GM08714 (cell line): ENCODE data around the gene PKD1L1.
"Not testable (repeated sequence)": the region's sequence is repeated elsewhere in the genome, so short reads cannot be mapped to it uniquely, and the experiment has no call there.

Experiments
- H3K4me3 ChIP-seq: fragments of 200-500 bp; sonication (Bioruptor generic); 2 replicates; pipeline ENCODE4 v1.5.1; 2014; ENCODE audit warnings: mild to moderate bottlenecking, low read length, inconsistent platforms
- ZNF274 ChIP-seq: IDR thresholded peaks from 2 replicates; pipeline ENCODE4 v1.6.1; 2012; ENCODE audit warnings: mild to moderate bottlenecking, low read depth, low read length

PKD1L1 gene

DNA sequence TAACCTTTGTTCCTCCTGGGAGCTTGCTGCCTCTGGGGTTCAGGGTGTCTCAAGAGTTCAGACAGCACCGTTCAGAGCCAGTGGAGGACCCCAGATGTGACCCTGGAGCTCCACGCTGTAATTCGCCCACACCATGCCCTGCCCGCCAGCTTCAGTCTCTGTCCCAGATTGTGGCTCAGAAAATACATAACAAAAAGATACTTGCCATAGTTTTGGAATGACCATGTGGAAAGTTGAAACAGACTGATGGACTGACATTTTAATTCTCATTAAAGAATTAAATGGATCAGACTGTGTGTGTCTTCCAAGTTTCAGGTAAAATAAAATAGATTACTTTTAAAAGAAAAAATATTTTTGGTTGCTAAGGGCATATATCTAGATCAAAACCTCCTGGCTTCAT lies 191.6 kb downstream of the PKD1L1 start:
- no peak overlapping the region for H3K4me3 ChIP-seq
- no peak for TF ChIP-seq ZNF274

DNA sequence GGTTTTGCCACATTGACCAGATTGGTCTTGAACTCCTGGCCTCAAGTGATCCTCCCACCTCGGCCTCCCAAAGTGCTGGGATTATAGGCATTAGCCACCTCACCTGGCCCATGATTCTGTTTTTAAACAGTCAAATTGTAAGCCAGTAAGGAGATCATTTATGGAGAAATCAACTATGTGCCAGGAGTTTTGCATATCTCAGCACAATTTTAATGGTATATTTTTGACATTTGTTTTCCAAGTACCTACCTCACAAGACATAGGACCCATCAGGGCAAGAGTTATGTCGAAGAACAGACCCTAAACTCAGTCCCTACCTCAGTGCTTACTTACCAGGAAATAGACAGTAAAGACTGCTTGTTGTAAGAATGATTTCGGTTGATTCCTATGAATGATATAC lies 193.0 kb downstream of the PKD1L1 start:
- H3K4me3 ChIP-seq: no peak overlapping the region
- no peak for TF ChIP-seq ZNF274

DNA sequence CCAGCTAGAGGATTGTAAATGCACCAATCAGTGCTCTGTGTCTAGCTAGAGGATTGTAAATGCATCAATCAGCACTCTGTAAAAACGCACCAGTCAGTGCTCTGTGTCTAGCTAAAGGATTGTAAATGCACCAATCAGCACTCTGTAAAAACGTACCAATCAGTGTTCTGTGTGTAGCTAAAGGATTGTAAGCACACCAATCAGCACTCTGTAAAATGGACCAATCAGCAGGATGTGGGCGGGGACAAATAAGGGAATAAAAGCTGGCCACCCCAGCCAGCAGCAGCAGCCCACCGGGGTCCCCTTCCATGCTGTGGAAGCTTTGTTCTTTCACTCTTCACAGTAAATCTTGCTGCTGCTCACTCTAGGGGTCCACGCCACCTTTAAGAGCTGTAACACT lies 196.5 kb downstream of the PKD1L1 start:
- H3K4me3 ChIP-seq: not testable (repeated sequence)

DNA sequence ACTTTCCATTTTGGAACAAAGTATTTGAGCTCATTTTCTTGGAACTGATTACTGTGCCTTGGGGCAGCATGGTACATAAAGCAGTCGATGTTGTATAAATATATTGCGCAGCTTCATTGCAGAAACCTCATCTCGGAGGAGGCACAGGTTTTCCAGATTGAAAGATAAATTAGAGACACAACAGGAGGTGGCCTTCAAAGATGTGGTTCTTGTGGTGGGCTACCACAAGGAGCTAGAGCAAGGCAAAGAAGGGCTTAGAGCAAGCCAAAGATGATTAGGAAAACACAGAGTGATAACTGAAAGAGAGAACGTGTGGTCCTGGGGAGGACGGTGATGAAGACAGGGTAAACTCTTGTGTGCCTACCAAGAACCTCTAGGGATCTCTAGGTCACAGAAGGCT lies 197.2 kb downstream of the PKD1L1 start:
- no peak for TF ChIP-seq ZNF274
- no peak overlapping the region for H3K4me3 ChIP-seq

DNA sequence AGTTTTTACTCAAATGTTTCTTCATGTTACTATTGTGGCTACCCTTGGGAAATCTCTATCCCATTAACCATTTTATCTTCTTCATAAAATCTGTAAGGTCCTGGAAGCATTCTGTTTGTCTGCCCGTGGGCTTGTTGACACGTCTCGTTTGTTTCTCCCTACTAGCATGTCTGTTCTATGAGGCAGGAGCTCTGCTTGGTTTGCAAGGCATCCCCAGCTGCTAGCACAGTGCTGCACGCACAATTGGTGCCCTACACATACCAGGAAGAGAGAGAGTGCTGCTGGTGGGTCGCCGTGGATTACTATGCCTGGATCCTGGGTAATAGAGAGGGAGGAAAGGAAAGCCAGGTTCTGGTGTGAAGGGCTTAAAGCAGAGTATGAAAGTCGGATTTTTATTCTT lies 200.2 kb downstream of the PKD1L1 start:
- H3K4me3 ChIP-seq: no peak overlapping the region
- no peak for TF ChIP-seq ZNF274

DNA sequence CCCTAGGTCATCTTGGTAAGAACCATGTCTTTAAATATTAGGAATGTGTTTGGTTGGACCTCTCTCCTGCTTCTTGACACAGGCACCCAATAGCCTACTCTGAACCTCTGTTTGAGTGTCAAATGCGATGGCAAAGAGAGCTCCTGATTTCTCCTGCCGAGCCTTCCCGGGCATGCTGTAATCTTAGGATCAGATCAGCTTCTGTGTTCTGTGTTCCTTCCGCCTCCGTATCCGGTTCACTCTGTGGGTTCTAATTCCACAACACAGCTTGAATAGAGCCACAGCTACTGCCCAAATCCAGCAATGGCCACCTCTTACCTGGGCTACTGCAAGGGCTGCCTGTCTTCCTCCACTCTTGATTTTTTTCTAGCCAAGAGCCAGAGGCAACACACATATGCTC lies 201.1 kb downstream of the PKD1L1 start:
- no peak for TF ChIP-seq ZNF274
- H3K4me3 ChIP-seq: no peak overlapping the region

DNA sequence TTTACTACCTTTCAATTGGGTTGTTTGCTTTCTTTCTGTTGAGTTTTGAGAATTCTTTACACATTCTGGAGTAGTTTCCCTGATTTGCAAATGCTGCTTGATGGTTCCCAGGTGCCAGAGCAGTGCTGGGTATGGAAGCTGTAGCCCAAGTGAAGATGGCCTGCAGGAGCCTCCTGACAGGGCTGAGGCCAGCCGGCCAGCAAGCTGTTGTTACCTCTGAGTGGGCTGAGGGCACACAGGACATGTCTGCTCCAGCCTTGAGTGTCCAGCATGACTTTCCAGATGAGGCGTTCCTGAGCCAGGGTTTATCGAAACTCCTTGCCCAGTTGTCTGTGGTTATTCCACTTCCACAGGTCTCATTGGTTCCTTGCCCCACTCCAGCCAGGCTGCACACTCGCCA lies 201.8 kb downstream of the PKD1L1 start:
- no peak for TF ChIP-seq ZNF274
- H3K4me3 ChIP-seq: no peak overlapping the region

DNA sequence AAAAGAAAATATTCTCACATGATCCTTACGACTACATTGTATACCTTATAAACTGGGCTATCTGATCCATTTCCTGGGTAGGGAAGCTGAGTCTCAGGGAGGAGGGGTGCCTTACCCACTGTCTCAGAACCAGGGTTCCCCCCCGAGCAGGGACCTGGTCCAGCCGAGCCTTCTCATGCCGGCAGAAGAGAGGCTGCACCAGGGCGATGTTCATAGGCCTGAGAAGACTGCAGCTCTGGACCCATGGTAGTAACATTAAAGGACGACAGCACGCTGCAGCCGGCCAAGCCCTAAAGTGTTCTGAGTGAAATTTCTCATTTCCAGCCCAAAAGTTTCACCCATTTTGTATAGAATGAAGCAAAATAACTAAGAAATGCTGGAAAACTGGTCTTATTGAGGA lies 203.4 kb downstream of the PKD1L1 start:
- TF ChIP-seq ZNF274: no peak
- no peak overlapping the region for H3K4me3 ChIP-seq

DNA sequence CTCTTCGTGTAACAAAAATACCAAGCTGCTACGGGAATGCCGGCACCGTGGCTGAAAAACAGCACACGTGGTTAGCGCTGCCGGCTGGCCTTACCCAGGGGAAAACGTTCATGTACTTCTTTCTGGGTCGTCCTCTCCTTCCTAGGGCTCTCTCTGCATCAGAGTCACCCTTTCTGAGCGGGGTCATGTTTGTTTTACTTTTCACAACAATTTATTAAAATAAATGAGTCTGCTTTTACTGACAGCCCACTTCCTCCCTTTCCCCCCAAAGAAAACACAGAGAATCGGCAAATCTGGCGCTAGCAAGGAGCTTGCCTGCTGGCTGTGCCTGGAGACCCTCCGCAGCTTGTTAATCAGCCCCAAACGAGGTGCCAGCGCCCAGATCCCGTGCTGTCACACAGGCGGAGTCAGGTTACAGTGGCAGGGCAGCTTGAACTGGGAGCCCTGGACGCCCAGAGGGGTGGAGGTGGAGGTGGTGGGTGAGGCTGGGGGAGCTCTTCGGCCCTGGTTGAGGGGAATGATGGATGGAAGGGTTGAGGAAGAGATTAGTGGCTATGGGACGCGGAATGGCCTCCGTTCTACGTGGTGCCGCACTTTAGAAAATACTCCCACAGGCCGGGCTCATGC lies 204.2 kb downstream of the PKD1L1 start:
- no peak for TF ChIP-seq ZNF274
- H3K4me3 ChIP-seq: no peak overlapping the region

DNA sequence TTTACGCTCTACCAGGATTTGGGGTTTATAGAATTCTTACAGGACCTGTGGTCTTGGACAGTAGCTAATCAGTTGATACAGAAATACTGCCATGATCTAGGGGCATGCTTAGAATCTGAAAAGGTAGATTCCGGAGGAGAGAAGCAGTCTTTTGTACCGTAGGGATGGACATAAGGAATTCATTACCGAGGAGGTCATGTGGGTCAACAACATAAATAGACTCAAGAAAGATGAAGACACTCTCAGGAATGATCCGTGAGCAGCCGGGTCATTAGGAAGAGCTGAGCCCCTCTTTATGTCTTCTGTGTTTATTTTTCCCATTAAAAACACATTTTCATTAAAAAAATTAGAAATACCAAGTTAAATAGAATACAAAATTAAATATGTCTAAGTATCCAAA lies 206.3 kb downstream of the PKD1L1 start:
- TF ChIP-seq ZNF274: no peak
- no peak overlapping the region for H3K4me3 ChIP-seq

DNA sequence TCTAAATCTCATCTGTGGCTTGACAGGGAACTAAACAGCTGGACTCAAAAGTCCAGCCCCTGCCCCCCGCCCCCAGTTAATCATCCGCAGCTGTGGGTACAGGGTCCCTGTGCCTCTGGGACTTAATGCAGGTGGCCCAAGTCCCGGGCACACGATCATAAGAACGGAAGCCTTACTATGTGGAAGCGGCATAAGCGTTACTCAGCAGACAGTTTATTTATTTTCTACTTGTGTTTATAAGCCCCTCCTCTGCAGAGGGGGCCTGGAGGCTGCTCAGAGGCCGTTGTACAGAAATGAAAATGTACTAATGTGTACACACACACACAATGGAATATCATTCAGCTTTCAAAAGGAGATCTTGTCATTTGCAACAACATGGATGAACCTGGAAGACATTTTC lies 208.4 kb downstream of the PKD1L1 start:
- no peak for TF ChIP-seq ZNF274
- no peak overlapping the region for H3K4me3 ChIP-seq

DNA sequence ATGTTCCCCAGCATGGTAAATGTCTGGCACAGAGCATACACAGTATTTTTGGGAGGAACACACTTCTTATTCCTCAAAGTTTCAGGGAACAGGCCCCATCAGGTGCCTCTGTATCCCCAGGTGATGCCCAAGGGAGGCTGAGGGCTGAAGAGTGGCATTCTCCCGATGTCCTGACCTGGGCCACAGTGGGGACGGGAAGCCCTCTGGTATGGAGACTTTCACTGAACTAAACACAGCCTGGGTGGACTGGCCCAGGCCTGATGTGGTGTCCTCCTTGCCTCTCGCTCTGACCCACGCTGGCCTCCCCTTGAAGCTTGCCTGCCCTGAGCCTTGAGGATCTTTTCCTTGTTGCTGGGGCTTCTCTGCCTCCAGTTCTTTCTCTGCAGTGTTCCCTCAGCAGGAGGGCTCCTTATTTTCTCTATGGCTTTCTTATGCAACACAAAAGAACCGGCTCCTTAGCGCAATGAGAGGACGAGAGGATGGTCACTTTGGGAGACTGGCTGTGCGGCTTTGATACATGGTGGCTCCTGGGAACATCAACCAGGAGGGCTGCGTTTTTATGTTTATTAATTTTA lies 208.9 kb downstream of the PKD1L1 start:
- no peak overlapping the region for H3K4me3 ChIP-seq
- TF ChIP-seq ZNF274: no peak

DNA sequence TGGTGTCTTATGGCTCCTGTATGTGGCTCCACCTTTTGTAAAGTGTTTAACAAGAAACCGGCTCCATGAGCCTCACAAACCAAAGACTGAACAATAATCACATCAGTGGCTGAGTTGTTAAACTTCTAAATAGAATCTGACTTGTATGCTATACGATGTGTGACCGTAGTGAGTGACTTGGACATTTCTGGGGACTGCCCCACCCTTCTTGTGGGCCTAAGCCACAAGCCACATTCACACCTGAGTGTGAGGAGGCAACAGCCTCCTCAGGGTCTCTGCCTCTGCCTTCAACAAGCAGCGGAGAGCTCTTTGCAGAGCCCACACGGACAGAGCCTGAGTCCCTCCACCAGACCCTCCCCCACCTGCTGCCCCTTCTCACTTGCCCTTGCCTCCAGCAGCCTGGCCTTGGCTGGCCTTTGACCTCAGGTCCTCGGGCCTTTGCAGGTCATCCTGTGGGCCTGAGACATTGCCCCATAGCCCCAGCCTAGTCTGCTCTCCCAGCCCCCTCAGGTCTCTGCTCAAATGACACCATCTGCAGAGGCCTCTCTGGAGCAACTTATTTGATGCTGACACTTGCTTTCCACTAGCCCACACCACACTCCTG lies 209.6 kb downstream of the PKD1L1 start:
- no peak for TF ChIP-seq ZNF274
- H3K4me3 ChIP-seq: no peak overlapping the region

DNA sequence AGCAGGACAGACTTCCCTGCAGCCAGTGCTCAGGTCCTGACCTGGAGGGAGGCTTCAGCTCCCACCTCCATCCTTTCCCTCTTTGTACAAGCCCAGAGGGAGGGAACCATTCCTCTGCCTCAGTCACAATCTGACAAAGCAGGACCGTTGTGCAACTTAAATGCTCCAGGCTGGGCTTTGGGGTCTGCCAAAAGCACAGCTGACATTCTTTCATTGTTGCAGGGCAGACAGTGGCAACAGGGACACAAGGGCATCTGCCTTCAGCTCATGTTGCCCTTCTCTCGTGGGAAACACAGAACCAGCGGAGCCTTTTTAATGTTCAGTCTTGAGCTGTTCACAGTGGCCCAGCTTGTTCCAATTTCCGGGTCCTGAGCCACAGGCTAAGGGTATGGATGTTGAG lies 210.7 kb downstream of the PKD1L1 start:
- TF ChIP-seq ZNF274: no peak

DNA sequence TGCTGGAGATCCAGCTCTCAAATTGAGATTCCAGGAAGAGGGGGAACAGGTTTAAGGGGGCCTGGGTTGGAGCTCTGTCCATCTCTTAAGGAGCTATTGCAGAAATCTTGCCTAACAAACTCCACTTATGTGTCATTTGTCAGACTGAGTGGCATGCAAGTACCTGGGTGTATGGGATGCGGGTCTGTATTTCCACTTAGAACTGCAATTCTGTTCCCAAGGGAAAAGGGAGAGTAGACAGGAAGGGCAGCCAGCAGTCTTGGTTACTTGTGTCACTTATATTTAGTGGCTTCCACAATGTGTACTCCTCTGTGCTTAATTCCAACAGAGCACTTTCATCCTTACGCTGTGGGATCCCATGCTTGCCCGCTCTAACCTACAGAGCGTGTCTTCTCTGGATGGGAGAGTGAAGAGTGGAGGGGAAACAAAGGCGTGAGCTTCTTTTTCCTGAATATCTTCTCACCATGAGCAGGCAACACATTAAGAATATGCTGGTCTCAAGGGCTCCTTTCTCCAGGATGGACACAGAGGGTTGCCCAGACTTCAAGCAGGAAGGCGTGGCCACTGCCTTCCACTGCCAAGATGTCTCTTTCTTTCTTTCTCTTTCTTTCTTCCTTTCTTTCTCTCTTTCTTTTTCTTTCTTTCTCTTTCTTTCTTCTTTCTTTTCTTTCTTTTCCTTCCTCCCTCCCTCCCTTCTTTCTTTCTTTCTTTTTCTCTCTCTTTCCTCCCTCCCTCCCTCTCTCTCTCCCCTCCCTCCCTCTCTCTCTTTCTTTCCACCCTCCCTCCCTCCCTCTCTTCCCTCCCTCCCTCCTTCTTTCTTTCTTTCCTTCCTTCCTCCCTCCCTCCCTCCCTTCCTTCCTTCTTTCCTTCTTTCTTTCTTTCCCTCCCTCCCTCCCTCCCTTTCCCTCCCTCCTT lies 212.6 kb downstream of the PKD1L1 start:
- H3K4me3 ChIP-seq: no peak overlapping the region
- TF ChIP-seq ZNF274: no peak

More for the DNA sequence above, 210.7 kb downstream of the PKD1L1 start:
- no peak overlapping the region for H3K4me3 ChIP-seq
